ENCODE measurements around the gene DLG5.

Gene DLG5

GRCh38 chr10:77890097-77890496 lies 36.5 kb downstream of the DLG5 start:
- DNase-seq = no peak

- no peak for DNase-seq
Measured at GRCh38 chr10:77889277-77889903, 37.2 kb downstream of the DLG5 start.

DNA sequence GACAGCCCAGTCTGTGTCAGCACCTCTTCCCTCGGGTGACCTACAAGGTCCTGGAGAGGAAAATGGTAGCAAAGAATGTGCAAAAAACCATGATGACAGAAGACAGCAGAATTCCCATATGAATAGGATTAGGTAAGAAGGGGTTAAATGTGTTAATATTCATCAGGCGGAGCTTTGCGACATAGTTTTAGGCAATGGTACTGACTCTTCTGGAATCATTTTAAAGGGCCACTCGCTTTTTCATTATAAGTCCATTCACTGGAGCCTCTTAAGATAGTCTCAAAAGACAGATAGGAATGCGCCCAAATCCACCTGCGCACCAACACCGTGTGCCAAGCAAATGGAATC lies 38.2 kb downstream of the DLG5 start:
- no peak for DNase-seq

- DNase-seq = no peak
Measured at GRCh38 chr10:77887631-77888355, 38.8 kb downstream of the DLG5 start.

- no peak for DNase-seq
Measured at GRCh38 chr10:77886795-77887355, 39.7 kb downstream of the DLG5 start.

DNA sequence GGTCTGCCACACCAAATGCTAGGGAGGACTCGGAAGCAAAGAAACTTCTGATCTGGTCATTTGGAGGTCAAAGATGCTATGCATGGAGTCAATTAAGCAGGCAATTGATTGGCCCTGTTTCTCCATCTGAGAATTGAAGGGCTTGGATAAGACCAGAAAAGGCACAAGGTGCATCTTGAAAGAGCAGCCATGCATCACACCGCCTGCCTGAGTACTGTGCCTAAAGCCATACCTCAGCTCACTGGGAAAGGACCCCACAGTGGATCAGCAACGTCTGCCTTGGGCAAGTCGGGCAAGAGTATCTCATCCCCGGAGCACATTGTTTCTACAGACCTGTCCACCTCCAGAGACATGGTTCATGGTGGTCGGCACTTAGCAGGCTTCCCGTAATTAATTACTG lies 42.4 kb downstream of the DLG5 start:
- no peak for DNase-seq

- no peak for DNase-seq
Measured at GRCh38 chr10:77881636-77882035, 44.9 kb downstream of the DLG5 start.

GRCh38 chr10:77881222-77881621 lies 45.3 kb downstream of the DLG5 start:
- no peak for DNase-seq

GRCh38 chr10:77879710-77880109 lies 46.8 kb downstream of the DLG5 start:
- DNase-seq = no peak

- DNase-seq = no peak
Measured at GRCh38 chr10:77879065-77879464, 47.5 kb downstream of the DLG5 start.

- DNase-seq = no peak
Measured at GRCh38 chr10:77877441-77878344, 48.9 kb downstream of the DLG5 start.

GRCh38 chr10:77875730-77876129 lies 50.8 kb downstream of the DLG5 start:
- DNase-seq = no peak

- DNase-seq = no peak
Measured at GRCh38 chr10:77874872-77875271, 51.7 kb downstream of the DLG5 start.

DNA sequence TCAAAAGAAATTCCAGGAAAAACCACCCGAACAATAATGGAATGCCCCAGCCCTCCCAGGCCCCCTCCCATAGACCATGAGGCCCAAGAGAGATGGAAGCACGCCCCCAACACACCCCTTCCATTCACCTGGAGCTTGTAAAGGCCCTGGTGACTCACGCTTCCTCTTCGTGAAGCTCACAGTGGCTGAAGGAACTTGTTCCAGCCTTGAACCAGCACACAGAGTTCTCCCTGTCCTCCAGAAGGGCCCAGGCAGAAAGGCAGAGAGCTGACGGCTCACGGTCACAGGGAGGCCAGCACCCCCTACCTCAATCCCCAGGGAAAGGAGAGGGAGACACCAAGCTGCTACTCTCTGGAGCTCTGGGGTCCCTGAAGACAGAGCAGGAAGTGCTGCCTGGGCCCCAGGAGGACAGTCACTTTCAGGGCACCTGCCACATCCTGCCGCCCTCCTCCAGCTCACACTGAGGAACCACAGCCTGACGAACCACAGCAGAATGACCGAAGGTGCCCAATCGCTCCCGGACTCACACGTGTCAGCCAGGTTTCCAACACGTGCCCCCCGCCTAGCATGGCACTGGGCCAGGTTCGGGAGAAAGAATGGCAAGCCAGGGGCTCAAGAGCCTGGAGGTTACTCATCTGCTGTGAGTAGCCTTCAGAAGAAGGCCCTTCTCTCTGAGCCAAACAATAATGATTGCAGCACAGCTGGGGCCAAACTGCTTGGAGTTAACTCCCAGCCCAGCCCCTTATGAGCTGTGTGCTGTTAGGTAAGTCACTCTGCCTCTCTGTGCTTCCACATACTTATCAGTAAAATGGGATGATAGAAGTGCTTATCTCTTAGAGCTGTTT lies 52.8 kb downstream of the DLG5 start:
- no peak for DNase-seq

- DNase-seq = no peak
Measured at GRCh38 chr10:77872947-77873535, 53.5 kb downstream of the DLG5 start.

GRCh38 chr10:77872151-77872946 lies 54.2 kb downstream of the DLG5 start:
- DNase-seq = no peak

GRCh38 chr10:77869626-77870420 lies 56.7 kb downstream of the DLG5 start:
- no peak for DNase-seq

DNA sequence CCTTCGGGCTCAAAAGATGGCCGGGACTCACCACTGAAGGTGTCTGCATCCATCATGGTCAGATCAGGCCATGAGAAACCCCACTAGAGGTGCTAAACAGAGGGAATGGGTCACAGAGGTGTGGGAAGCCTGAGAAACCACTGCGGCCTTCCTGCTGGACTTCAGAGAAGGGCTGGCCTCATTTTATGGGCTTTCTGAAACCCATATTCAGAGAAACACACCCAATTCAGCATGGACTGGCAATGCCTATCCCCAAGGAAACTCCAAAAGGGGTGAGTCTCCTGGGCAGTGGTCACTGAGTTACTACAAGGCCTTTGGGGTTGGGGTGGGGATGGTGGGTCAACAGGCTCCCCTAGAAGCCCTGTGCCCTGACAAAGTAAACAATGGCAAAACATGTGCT lies 58.0 kb downstream of the DLG5 start:
- no peak for DNase-seq

DNA sequence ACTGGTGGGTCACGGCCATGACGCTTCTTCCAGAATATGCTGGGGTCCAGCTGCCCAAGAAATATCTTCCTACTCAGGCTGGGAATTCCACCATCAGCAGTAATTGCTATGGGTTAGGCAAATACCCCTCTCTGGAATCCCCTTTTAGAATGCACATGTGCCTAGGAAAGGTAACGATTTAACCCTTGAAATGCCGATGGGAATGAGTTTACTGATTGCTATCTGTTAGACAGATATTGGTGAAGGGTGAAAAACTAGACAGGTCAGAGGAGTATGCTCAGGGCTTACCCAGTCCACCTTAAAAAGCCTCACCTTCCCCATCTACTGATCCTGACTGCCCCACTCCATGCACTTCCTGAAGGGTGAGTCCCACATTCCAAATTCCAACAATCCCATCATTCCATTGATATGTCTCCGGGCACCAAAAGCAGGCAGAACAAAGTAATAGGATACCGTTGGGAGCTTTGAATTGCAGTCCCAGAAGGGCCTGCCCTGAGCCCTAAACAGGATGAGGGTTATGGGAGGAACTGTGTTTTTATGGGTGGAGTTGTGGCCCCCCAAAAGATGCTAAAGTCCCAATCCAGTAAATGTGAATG lies 59.3 kb downstream of the DLG5 start:
- no peak for DNase-seq

GRCh38 chr10:77866598-77866997 lies 60.0 kb downstream of the DLG5 start:
- DNase-seq = no peak

Data from amniotic stem cell (primary cell).